Measurements from ENCODE around the gene ZFHX3.
A peak's percentile ranks its signal among the peaks of the same experiment; 100 is the strongest.

Gene ZFHX3

DNA sequence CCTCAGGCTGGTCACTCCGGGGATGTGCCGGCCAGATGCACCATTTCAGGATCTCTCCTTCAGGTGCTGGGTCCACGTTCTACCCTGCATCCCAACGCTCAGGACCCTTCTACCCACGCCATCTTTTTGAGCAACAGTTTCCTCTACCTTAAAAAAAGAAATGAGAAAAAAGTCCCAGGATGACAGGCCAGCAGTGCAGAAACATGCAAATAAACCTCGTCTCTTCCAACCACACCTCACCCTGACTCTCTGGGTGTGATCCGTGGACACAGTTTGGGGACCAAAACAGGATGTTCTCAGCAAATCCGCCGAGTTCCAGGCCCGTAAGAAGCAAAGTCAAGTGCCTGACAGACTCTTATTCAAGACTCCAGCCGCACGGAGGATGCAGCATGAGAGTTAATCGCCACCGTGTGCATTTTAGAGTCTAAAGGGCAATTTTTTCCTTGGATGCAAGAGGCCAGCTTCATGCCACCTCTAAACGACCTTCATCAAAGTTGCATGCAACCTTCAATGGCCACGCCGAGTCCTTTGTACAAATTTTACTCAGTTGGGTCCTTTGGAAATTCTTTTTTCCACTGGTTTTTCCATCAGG, 99.6 kb downstream of the ZFHX3 start:
- in situ Hi-C loops (cut with HindIII; ENCODE audit: low pct_ligation_motif_present, low pct_unique_long_range_greater_than_20kb, low sequenced_read_pairs): no loop called here
- DNase-seq: no peak

GRCh38 chr16:72947379-72948237, 100.3 kb downstream of the ZFHX3 start:
- in situ Hi-C loops (cut with HindIII; ENCODE audit: low pct_ligation_motif_present, low pct_unique_long_range_greater_than_20kb, low sequenced_read_pairs): no loop called here

DNA sequence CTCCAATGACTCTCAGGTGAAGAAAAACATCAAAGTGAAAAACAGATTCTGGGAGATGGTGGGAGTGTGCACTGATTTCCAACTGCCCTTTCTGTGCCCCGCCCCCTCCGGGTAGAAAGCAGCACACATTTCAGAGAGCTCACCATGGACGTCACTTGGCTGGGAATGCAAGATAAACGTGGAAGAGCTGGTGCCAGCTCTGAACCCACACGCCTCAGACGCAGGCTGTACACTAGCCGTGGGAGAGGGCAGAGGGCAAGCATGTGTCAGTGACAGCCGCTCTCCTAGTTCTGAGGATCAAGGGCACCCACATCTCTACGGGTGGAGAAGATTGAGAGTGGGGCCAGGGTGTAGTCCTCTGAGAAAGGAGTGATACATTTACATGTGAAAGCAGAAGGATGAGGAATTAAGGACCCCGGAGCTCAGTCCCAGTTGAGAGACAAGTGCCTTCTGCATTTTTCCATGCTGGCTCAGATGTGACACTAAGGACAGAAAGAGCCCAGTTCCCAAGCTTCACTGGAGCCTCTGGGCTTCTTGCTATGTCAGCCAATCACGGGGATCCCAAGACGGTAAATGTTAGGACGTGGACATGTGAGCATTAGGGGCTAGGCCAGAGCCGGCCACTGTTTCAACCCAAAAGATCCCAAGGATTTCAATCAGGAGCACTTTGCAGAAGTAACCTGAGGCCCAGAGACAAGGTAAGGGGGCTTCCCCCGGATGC, 101.3 kb downstream of the ZFHX3 start:
- in situ Hi-C loops (cut with HindIII; ENCODE audit: low pct_ligation_motif_present, low pct_unique_long_range_greater_than_20kb, low sequenced_read_pairs): no loop called here
- no peak for DNase-seq

More at GRCh38 chr16:72947379-72948237, 100.3 kb downstream of the ZFHX3 start:
- no peak for DNase-seq

- DNase-seq: no peak
- in situ Hi-C loops (cut with HindIII; ENCODE audit: low pct_ligation_motif_present, low pct_unique_long_range_greater_than_20kb, low sequenced_read_pairs): no loop called here
Observed at GRCh38 chr16:72946063-72946462, 101.9 kb downstream of the ZFHX3 start.

- in situ Hi-C loops (cut with HindIII; ENCODE audit: low pct_ligation_motif_present, low pct_unique_long_range_greater_than_20kb, low sequenced_read_pairs): no loop called here
- DNase-seq: no peak
Observed at GRCh38 chr16:72945611-72946010, 102.3 kb downstream of the ZFHX3 start.

- in situ Hi-C loops (cut with HindIII; ENCODE audit: low pct_ligation_motif_present, low pct_unique_long_range_greater_than_20kb, low sequenced_read_pairs): no loop called here
- DNase-seq: no peak
Observed at GRCh38 chr16:72944757-72945485, 103.0 kb downstream of the ZFHX3 start.

DNA sequence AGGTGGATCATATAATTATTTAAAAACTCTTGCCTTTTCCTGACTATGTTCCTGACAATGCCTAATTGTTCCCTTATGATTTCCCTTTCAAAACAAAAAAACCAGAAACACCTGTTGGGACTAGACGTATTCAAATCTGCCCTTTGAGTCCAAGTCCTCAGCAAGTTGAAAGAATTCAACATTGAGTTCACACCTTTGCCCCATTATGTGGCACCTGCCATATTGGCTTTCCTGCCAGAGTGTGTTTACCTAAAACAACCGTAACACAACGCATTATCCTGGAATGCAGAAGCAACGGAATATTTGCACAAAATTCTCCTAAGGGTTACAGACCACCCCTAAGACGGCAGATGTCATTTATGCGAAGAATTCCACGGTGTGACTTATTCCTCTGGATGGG, 105.9 kb downstream of the ZFHX3 start:
- no peak for DNase-seq
- in situ Hi-C loops (cut with HindIII; ENCODE audit: low pct_ligation_motif_present, low pct_unique_long_range_greater_than_20kb, low sequenced_read_pairs): no loop called here

GRCh38 chr16:72940886-72941285, 107.0 kb downstream of the ZFHX3 start:
- no peak for DNase-seq
- in situ Hi-C loops (cut with HindIII; ENCODE audit: low pct_ligation_motif_present, low pct_unique_long_range_greater_than_20kb, low sequenced_read_pairs): no loop called here

- no peak for DNase-seq
- in situ Hi-C loops (cut with HindIII; ENCODE audit: low pct_ligation_motif_present, low pct_unique_long_range_greater_than_20kb, low sequenced_read_pairs): no loop called here
Observed at GRCh38 chr16:72939247-72939646, 108.7 kb downstream of the ZFHX3 start.

DNA sequence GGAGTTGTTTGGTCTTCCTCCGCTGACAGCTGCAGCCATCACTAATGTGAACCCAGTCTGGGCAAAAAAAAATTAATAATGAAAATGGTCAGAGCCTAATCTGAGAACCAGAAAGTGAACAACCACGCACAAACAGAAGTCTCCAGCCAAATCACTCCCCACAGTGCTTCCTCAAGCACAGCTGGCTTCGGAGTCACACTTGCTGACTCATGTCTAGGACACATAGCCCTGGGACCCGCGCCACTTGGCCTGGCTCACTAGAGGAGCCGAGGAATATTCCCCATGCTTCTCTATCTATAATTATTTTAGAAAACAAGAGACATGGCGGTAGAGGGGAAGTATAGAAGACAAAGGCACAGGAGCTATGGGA, 109.1 kb downstream of the ZFHX3 start:
- in situ Hi-C loops (cut with HindIII; ENCODE audit: low pct_ligation_motif_present, low pct_unique_long_range_greater_than_20kb, low sequenced_read_pairs): no loop called here
- DNase-seq: peak; percentile 22

DNA sequence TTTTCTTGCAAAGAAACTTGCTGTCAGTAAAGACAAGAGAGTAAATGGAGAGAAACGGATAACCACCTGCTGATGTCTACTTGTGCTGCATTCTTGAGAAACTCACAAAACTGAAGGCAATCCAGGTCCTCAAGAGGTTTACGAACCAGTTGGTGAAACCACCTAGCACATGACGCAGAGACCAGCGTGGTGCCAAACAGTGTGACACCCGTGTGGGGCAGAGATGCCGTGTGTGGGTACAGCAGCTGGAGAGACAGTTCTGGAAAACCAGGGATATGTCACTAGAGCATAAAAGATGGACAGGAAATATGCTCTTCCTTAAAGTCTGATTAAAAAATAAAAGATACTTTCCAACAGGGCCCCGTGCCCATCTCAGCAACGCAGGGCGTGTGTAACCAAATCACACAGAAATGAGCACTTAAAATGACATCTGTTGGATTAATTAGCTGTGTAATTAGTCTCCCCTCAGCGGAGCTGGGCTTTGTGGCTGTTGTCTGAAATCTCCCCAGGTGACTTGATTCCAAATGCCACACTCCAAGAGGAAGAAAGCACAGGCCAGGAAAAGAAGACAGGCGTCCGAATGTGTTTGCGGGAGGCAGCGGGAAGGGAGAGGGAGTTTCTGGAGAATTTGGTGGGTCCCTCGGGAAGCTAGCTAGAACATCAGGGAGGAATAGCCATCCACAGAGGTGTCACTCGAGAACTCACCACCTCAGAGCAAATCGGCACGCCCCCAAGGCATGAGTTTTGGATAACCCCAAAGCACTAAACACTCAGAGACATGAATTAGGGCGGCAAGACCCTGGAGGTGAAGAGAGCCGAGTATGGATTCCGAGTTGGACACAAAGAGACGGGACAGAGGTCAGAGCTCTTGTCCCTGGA, 109.8 kb downstream of the ZFHX3 start:
- in situ Hi-C loops (cut with HindIII; ENCODE audit: low pct_ligation_motif_present, low pct_unique_long_range_greater_than_20kb, low sequenced_read_pairs): no loop called here

GRCh38 chr16:72937360-72937759, 110.6 kb downstream of the ZFHX3 start:
- in situ Hi-C loops (cut with HindIII; ENCODE audit: low pct_ligation_motif_present, low pct_unique_long_range_greater_than_20kb, low sequenced_read_pairs): no loop called here
- no peak for DNase-seq

More for the DNA sequence above, 109.8 kb downstream of the ZFHX3 start:
- DNase-seq: no peak

DNA sequence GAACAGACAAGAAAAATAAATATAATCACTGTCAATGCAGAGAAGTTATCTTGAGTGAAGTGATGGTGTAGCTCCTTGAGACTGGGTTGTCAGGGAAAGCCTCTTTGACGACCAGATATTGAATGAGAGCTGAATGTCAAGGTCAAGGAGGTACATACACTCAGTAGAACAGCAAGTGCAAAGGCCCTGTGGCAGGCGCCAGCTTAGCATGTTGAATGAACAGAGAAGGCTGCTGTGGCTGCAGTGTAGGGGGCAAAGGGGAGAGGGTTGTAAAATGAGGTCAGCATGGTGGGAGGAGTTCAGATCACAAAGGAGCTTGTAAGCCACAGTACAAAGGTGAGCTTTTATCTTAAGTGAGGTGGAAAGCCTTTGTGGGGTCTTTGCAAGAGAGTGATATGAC, 111.5 kb downstream of the ZFHX3 start:
- in situ Hi-C loops (cut with HindIII; ENCODE audit: low pct_ligation_motif_present, low pct_unique_long_range_greater_than_20kb, low sequenced_read_pairs): no loop called here
- no peak for DNase-seq

DNA sequence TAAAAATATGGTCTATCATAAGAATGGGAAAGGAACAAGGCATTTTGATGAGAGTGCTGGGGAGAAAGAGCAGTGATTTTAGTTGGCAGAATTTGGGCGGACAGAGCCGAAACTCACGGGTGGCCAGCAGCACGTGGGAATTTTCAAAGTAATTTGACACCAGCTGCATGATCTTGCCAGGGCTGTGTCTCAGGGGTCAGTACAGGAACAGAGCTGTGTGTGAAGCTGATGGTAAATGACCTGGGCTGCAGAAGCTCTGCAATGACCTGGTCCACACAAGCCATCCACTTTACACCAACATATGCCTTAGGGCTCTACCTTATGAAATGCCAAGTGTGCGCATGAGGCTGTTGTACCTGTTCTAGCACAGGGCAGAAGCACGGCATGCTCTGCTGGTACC, 112.0 kb downstream of the ZFHX3 start:
- no peak for DNase-seq
- in situ Hi-C loops (cut with HindIII; ENCODE audit: low pct_ligation_motif_present, low pct_unique_long_range_greater_than_20kb, low sequenced_read_pairs): no loop called here

- in situ Hi-C loops (cut with HindIII; ENCODE audit: low pct_ligation_motif_present, low pct_unique_long_range_greater_than_20kb, low sequenced_read_pairs): no loop called here
- no peak for DNase-seq
Observed at GRCh38 chr16:72934636-72935403, 113.1 kb downstream of the ZFHX3 start.

DNA sequence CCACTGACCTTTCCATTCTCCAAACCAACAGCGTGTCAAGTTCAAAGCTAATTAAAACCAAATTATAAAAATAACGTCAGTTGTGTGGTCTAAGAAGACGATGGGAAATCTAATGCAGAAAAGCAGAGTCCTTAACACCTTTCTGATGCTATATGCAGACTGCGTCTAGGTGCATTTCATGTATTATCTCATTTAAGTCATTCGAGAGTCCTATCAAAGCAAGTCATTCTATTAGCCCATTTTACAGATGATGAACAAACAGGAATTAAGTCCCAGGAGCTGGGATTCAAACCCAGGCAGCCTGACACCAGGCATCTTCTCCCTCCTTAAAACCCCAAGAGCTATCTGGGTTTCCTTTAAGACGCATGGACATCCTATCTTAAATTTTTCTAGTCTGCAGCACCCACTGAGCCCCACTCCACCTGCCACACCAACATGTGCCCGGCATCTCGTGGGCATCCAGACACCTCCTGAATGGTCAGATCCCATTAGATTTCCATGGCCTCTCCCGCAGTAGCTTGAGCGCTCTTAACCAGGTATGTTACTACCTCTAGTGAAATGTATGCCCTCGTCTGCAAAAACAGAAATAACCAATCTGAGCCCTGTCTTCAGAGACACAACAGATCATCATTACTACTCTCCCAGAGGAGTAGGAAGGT, 115.1 kb downstream of the ZFHX3 start:
- in situ Hi-C loops (cut with HindIII; ENCODE audit: low pct_ligation_motif_present, low pct_unique_long_range_greater_than_20kb, low sequenced_read_pairs): no loop called here
- no peak for DNase-seq

DNA sequence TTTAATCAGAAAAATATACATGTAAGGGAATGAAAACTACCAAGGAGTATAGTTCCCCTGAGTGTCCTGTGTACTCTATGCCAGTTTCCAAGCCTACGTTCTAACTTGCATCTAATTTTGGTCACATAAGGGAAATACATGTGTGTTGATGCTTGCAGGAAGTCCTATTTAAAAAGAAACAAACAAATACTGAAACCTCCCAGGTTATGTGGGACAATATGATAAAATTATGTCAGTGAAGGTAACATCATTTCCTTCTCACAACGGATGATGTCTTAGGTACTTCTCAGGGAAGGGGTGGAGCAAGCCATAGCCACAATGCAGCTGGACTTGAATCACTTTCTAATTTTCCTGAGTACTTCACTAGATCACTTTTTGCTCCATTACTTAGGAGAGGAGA, 115.9 kb downstream of the ZFHX3 start:
- in situ Hi-C loops (cut with HindIII; ENCODE audit: low pct_ligation_motif_present, low pct_unique_long_range_greater_than_20kb, low sequenced_read_pairs): no loop called here
- DNase-seq: no peak

All from ACHN (cell line).